ENCODE data around the gene HPRT1. TPM values are rescaled to one million over a fixed set of nuclear protein-coding genes. Genes with fewer than 3 reads are reported as not detected.

The HPRT1 gene
- total RNA-seq, 2 donors from 2014 or later: 19.1 to 20.8 TPM

GRCh38 chrX:134469486-134469885 lies 9.5 kb downstream of the HPRT1 start:
- no peak for DNase-seq (ENCODE audit: low spot score)
- intact Hi-C loops (cut with DNase I): no loop called here

- intact Hi-C loops (cut with DNase I): no loop called here
- DNase-seq (ENCODE audit: low spot score): no peak
Measured at GRCh38 chrX:134470013-134470412, 10.0 kb downstream of the HPRT1 start.

- intact Hi-C loops (cut with DNase I): no loop called here
- no peak for DNase-seq (ENCODE audit: low spot score)
Measured at GRCh38 chrX:134472041-134472440, 12.1 kb downstream of the HPRT1 start.

- intact Hi-C loops (cut with DNase I): no loop called here
Measured at GRCh38 chrX:134476284-134476683, 16.3 kb downstream of the HPRT1 start.

GRCh38 chrX:134478374-134478773 lies 18.4 kb downstream of the HPRT1 start:
- intact Hi-C loops (cut with DNase I): no loop called here
- no peak for DNase-seq (ENCODE audit: low spot score)

More at GRCh38 chrX:134476284-134476683, 16.3 kb downstream of the HPRT1 start:
- DNase-seq (ENCODE audit: low spot score): no peak

GRCh38 chrX:134480061-134480460 lies 20.1 kb downstream of the HPRT1 start:
- intact Hi-C loops (cut with DNase I): no loop called here
- no peak for DNase-seq (ENCODE audit: low spot score)

GRCh38 chrX:134481339-134481738 lies 21.4 kb downstream of the HPRT1 start:
- intact Hi-C loops (cut with DNase I): no loop called here
- DNase-seq (ENCODE audit: low spot score): no peak

GRCh38 chrX:134482371-134482770 lies 22.4 kb downstream of the HPRT1 start:
- intact Hi-C loops (cut with DNase I): no loop called here

GRCh38 chrX:134484039-134484438 lies 24.1 kb downstream of the HPRT1 start:
- DNase-seq (ENCODE audit: low spot score): no peak
- intact Hi-C loops (cut with DNase I): no loop called here

More at GRCh38 chrX:134482371-134482770, 22.4 kb downstream of the HPRT1 start:
- no peak for DNase-seq (ENCODE audit: low spot score)

- DNase-seq (ENCODE audit: low spot score): no peak
- intact Hi-C loops (cut with DNase I): no loop called here
Measured at GRCh38 chrX:134501941-134502340, 42.0 kb downstream of the HPRT1 start.

GRCh38 chrX:134502686-134503085 lies 42.7 kb downstream of the HPRT1 start:
- intact Hi-C loops (cut with DNase I): no loop called here

GRCh38 chrX:134512566-134512965 lies 52.6 kb downstream of the HPRT1 start:
- DNase-seq (ENCODE audit: low spot score): no peak
- intact Hi-C loops (cut with DNase I): no loop called here

More at GRCh38 chrX:134502686-134503085, 42.7 kb downstream of the HPRT1 start:
- DNase-seq (ENCODE audit: low spot score): no peak

- intact Hi-C loops (cut with DNase I): no loop called here
Measured at GRCh38 chrX:134513091-134513490, 53.1 kb downstream of the HPRT1 start.

GRCh38 chrX:134520860-134521390 lies 61.0 kb downstream of the HPRT1 start:
- no peak for DNase-seq (ENCODE audit: low spot score)
- intact Hi-C loops (cut with DNase I): no loop called here

More at GRCh38 chrX:134513091-134513490, 53.1 kb downstream of the HPRT1 start:
- no peak for DNase-seq (ENCODE audit: low spot score)

- intact Hi-C loops (cut with DNase I): no loop called here
- no peak for DNase-seq (ENCODE audit: low spot score)
Measured at GRCh38 chrX:134524181-134524580, 64.2 kb downstream of the HPRT1 start.

- DNase-seq (ENCODE audit: low spot score): no peak
- intact Hi-C loops (cut with DNase I): no loop called here
Measured at GRCh38 chrX:134525086-134525792, 65.3 kb downstream of the HPRT1 start.

GRCh38 chrX:134526399-134526798 lies 66.4 kb downstream of the HPRT1 start:
- DNase-seq (ENCODE audit: low spot score): no peak
- intact Hi-C loops (cut with DNase I): no loop called here

GRCh38 chrX:134528960-134529359 lies 69.0 kb downstream of the HPRT1 start:
- intact Hi-C loops (cut with DNase I): no loop called here

GRCh38 chrX:134529481-134529880 lies 69.5 kb downstream of the HPRT1 start:
- DNase-seq (ENCODE audit: low spot score): no peak
- intact Hi-C loops (cut with DNase I): no loop called here

More at GRCh38 chrX:134528960-134529359, 69.0 kb downstream of the HPRT1 start:
- DNase-seq (ENCODE audit: low spot score): no peak

GRCh38 chrX:134530845-134531244 lies 70.9 kb downstream of the HPRT1 start:
- DNase-seq (ENCODE audit: low spot score): no peak
- intact Hi-C loops (cut with DNase I): no loop called here

- intact Hi-C loops (cut with DNase I): no loop called here
- no peak for DNase-seq (ENCODE audit: low spot score)
Measured at GRCh38 chrX:134533352-134533751, 73.4 kb downstream of the HPRT1 start.
